ENCODE results near the gene GPR65.

The GPR65 gene, protein sequence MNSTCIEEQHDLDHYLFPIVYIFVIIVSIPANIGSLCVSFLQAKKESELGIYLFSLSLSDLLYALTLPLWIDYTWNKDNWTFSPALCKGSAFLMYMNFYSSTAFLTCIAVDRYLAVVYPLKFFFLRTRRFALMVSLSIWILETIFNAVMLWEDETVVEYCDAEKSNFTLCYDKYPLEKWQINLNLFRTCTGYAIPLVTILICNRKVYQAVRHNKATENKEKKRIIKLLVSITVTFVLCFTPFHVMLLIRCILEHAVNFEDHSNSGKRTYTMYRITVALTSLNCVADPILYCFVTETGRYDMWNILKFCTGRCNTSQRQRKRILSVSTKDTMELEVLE

GRCh38 chr14:88005050-88005481, at the start of gene GPR65:
Gene GPR65, plus strand, starts transcription at chr14:88005135. Its CDS starts 5,713 bp downstream, at chr14:88010848.
- peak; percentile 85 for DNase-seq

DNA sequence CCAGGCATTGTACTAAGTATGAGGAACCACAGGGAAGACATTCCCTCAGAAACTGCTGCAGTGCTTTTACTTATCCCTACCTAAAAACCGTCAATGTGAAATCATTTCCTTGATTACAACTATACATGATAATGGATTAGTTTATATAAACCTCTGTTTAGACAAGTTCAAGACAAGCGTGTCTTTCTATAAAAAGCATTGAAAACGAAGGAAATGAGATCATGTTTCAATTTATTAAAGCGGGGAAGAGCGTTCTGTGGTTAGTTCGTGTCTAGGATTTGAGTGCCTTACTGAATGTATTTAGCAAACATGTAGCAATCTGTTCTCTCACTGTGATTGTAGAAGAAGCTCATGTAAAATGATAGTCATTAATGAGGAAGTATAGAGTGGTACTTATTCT, 49.4 kb upstream of the GPR65 start:
- DNase-seq, result peak; percentile 41

- DNase-seq, result no peak
Measured at GRCh38 chr14:87960013-87960787, 44.7 kb upstream of the GPR65 start.

DNA sequence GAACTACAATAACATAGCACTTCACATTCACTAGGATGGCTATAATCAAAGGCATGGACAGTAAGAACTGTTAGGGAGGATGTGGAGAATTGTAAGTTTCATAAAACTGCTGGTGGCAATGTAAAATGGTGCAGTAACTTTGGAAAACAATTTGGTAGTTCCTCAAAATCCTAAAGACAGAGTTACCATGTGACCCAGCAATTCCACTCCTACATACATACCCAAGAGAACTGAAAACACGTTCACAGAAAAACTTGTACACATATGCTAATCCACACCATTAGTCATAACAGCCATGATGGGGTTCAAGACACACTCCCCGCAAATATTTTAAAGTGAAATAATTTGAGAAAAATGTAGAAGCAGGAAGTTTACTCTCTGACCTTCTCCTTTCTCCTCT, 43.7 kb upstream of the GPR65 start:
- peak; percentile 67 for DNase-seq

- DNase-seq, result no peak
Measured at GRCh38 chr14:87966816-87967215, 38.1 kb upstream of the GPR65 start.

DNA sequence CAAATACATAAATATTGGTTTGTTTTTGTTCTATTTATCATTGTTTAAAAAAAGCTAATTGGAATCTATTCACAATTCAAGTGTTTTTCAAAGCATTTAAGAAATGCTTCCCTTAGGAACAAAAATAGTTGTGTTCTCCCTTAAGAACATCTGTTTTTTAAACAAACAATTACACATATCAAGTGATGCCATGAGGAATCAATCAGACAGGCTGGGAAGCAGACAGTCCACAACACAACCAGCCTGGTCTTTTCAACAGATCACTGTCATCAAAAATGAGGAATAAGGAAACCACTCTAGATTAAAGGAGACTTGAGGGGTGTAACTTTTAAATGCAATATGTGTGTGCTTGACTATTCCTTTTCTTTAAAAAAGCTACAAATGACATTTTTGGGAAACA, 37.4 kb upstream of the GPR65 start:
- no peak for DNase-seq

DNA sequence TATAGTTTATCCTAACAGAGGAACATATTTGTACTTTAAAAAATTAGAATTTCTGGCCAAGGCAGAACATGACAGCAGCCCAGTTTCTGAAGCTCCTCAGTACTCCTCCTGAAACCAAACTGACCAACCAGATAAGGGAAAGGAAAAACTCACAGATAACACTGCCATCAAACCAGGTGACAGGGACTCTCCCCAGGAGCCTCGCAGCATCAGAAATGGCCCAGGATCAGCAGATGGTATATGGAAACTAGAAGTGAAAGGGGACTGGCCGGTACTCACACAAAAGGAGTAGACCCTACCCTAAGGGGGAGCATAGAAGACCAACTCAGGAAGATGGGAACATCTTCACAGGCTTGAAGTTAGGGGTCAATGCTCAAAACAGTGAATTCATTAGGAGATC, 33.9 kb upstream of the GPR65 start:
- no peak for DNase-seq

- DNase-seq, result no peak
Measured at GRCh38 chr14:87975636-87976035, 29.3 kb upstream of the GPR65 start.

DNA sequence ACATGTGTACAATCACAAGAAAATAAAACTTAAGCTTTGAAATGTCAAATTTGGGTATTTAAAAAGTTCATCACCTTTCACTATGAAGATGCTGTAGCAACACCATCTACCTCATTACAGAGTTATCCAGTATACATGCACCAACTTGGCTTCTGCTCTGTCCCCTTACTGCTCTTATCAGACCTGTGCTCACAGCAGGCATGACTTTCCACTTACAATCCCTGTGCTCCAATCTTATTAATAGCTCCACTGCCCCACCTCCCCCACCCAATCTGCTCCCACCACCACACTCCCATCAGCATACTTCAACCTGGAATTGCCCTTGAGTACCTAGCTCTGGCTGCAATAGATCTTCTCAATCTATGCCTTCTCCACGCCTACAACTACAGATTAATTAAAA, 25.2 kb upstream of the GPR65 start:
- DNase-seq, result no peak

DNA sequence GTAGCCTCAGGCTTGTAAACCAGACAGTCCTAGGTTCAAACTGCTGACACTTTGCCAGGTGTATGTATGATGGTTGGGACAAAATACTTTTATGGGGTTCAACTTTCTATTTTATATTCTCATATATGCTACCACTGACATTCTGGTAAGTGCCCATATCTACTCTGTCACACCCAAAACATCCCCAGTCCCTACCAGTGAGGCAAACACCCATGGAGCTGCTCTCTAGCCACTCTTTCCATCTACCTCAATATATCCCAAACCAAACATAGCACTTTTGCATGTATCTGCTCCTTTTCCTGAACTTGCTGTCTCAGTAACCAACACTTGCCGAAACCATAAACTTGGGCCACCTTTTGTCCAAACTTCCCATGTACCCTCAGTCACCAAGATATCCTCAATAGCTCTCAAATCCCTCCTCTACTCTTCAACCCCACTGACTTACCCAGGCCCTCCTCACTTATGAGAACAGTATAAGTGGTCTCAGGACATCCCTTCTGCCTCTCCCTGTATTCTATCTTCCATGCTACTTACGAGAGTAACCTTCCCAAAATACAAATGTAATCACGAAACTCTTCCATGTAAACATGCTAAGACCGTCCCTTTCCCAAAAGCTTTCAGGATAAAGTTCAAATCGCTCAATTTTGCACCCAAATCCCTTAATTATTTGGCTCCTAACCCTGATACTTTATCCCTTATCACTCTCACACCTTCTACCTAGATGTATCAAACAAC, 15.5 kb upstream of the GPR65 start:
- no peak for DNase-seq

- no peak for DNase-seq
Measured at GRCh38 chr14:87989956-87990299, 15.0 kb upstream of the GPR65 start.

DNA sequence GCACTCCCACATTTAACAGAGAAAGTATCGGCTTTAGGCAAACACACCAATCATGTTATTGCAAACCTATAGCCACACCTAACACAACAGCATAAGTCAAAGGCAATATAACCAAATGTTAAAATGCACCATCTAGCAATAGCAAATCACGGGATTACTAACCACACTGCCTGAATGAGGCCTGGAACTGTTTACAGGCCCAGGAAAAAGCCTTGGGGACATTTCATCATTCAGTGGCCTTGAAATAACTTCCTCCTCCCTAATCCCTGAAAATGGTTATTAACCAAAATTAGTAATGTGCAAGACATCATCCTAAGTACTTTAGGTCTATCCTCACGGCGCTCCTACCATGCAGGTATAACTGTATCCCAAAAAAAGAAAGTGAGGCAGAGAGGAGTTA, 14.3 kb upstream of the GPR65 start:
- DNase-seq, result peak; percentile 64

- DNase-seq, result no peak
Measured at GRCh38 chr14:87992346-87992717, 12.6 kb upstream of the GPR65 start.

- peak; percentile 89 for DNase-seq
Measured at GRCh38 chr14:87992718-87993628, 12.0 kb upstream of the GPR65 start, which contains the start of gene GALC. Gene GALC, minus strand, starts transcription at chr14:87993182. Its CDS starts 18 bp downstream, at chr14:87993164.

GRCh38 chr14:87994974-87995373, 10.0 kb upstream of the GPR65 start:
- DNase-seq, result peak; percentile 49

GRCh38 chr14:87995500-87996290, 9.2 kb upstream of the GPR65 start:
- DNase-seq, result peak; percentile 52

- no peak for DNase-seq
Measured at GRCh38 chr14:87996291-87996592, 8.7 kb upstream of the GPR65 start.

DNA sequence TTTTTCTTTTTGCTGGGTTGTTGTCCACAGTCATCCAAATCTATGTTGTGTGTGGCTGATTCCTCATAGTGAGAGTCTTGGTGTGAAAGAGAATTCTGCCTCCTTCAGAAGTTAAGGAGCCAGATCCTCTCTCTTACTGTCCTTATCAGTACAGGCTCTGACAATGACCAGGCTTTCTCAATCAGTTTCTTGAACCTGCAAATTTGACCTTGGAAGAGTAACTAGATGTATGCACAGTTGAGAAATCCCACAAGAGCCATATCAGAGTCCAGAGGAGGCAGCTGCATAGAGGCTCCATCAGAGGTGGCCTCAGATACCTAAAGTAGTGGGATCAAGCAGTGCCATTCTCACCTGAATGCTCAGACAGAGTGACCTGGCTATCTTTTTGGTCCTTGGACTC, 6.5 kb upstream of the GPR65 start:
- DNase-seq, result no peak

- peak; percentile 91 for DNase-seq
Measured at GRCh38 chr14:87999277-87999676, 5.7 kb upstream of the GPR65 start.

- DNase-seq, result peak; percentile 88
Measured at GRCh38 chr14:88002421-88003075, 2.4 kb upstream of the GPR65 start.

- DNase-seq, result no peak
Measured at GRCh38 chr14:88003425-88003824, 1.5 kb upstream of the GPR65 start.

Data from MV-4-11 (cell line).